Activated gamma-delta T cell treated with anti-CD3 and anti-CD28 coated beads, Interleukin-2, amount 50 U/mL, for 16 hours (primary cell): Measurements from ENCODE around the gene MBP.
"Not testable (repeated sequence)": the region's sequence is repeated elsewhere in the genome, so short reads cannot be mapped to it uniquely, and the experiment has no call there.

Source experiments
- DNase-seq: peaks from one replicate; pipeline ENCODE4 v3.0.0-alpha.2; 2020; ENCODE audit warnings: low read depth

The MBP gene

DNA sequence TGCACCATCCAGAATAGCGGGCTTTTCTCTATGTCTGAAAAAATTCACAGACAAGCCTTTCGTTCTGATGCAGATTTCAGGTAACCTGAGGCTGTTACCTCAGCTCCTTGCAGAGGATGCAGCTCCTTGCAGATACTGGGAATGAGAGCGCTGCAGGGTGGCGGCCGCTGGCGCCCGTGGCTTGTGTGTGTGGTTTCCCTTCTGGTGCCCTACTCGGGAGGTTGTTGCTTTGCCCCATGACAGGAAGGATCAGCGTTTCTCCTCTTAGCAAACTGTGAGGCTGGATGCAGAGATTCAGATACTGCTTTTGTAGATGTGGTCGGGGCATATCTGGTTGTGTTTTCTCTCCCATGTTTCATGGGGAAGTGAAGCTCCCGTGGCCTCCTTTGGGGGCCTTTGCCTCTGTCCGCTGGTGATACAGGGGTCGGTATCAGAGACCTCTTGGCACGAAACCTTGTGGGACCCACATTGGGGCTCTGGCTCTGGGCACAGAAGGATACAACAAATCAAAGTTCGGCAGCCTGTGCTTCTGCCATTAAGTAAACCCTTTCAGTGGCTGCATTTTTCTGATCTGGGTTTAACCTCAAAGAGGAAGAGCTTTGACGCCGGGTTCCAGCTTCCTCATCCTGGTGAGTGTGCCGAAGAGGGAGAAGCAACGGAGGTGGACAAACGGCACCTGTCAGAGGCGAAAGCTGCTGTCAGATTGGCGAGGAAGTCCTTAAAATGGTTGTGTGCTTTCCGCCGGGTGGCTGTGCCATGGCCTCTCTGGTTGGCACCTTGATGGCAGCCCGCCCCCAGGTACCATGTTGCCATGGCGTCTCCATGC is 127.8 kb downstream of the MBP start:
- no peak for DNase-seq

DNA sequence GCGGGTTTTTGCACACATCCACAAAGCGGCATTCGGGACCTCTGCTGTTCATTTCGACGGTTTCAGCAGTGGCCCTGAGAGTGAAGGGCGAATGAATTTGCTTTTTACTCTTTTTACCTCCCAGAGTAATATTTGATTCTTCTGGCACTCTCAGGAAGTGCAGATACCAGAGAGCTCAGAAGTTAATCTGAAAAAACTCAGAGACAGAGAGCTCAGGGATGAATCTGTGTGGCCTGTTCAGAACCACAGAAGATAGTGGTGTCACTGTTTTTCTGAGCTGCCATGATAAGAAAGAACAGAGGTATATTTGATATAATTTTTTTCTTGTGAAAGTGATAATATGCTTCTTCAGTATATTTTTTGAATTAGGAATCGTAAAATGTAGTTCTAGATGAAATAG is 129.3 kb downstream of the MBP start:
- DNase-seq, result no peak

DNA sequence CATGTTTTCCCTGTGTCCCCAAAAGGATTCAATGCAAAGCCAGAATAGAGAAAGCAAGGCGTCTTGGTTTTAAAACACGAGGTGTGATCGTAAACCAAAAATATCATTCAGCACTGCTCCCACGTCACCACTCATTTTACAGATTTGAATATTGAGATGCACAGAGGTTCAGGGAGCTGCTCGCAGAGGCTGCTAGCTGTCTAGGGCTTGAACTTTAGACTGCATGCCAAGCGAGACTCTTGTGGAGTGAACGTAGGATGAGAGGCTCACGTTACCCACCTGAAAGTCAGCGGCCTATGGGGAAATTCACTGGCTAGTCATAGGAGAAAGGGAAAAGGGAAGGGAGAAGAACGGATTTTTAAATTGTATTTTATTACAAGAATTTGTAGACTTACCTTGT is 130.1 kb downstream of the MBP start:
- no peak for DNase-seq

DNA sequence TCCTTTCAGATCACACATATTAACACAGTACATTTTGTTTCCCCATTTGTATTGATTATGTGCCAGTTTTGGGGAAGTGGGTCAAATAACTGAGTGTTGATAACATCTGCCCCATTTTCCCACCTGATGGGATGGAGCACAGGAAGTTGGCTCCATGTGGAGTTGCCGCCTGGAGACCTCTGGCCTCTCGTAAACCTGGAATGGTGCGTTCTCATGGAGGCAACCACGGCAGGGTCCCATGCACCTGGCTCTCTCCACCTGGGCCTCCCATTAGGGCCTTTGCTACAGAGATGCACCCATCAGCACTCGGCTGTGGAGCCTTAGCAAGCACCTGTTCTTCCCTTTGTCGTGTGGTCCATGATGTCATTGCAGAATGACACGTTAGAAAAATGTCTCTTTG is 130.6 kb downstream of the MBP start:
- DNase-seq, result no peak

DNA sequence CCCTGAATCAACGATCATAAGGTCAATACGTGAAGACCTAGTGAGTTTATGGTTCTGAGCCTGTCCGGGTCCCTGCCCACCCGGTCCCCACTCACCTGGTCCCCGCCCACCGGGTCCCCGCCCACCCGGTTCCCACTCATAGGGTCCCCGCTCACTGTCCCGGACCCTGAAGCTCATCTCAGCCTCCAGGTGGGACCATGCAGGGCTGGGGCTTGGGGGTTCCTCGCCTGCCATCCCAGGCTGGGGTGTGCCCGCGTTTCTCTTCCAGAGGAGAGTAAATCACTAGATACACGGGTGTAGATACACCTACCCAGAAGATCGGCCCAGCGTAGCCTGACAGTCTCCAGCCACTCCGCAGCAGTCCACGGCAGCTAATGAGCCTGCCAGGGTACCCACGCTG is 131.5 kb downstream of the MBP start:
- DNase-seq, result no peak

DNA sequence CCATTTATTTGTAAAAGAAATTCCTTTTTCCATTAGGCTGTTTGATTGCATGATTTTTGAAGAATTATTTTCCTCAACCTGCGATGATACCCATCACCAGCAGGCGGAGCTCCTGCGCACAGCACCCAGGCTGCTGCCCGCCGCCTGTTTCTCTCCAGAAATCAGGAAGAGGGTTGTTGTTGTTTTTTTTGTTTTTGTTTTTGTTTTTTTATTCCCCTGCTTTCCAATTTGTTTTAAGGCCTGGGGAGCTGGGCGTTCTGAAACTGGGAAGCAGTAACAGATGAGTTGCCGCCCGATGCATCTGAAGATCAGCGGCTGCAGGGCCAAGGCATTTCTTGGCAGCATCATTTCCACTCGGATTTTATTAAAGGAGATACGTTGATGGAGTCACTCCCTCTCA is 132.1 kb downstream of the MBP start:
- DNase-seq, result peak; percentile 19

DNA sequence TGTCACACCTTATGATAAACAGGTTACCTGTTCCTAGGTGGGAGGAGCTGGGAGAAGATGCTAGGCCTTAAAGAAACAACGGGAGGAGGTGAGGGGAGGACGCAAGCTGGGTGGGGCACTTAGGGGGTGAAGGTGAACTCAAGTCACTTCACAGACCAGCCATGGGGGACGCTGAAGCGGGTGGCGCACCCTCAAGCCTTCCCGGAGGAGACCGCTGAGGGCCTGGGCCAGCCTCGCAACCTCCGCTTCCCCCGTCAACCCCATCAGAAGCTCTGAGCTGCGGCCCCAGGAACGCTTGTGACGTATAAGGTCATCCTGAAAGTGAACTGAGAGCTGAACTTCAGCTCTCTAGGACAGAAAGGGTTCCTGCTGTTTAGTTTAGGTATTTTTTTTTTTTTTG is 133.5 kb downstream of the MBP start:
- DNase-seq, result no peak

DNA sequence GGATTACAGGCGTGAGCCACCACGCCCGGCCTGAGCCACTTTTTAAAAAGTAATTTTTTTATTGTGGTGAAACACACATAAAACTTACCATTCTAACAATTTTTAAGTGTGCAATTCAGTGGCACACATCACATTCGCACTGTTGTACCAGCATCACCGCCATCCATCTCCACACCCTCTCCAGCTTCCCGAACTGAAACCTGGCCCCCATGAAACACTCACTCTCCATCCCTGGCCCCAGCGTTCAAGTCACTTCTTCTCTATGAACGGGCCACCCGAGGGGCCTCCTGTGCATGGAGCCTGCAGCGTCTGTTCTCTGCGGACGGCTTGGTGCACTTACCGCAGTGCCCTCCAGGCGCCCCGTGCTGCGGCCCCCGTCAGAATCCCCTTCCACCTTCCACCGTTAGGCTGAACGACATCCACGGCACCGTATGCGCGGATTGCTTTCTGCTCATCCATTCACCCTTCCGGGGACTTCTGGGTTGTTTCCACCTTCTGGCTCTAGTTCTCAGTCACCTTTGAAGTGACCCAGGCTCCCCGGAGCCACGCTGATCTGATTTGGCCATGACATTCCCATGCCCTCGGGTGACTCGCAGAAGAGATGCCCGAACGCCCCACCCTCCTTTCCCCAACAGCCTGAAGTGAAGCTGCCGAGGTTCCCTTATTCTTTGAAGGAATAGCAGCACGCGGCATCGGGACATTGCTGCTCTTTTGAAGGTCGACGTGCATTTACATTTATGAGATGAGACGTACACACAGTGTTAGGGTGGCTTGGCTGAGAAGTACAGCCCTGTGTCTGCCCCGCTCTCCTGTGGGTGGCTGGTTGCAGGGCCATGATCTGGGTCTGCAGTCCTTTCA is 134.4 kb downstream of the MBP start:
- no peak for DNase-seq

DNA sequence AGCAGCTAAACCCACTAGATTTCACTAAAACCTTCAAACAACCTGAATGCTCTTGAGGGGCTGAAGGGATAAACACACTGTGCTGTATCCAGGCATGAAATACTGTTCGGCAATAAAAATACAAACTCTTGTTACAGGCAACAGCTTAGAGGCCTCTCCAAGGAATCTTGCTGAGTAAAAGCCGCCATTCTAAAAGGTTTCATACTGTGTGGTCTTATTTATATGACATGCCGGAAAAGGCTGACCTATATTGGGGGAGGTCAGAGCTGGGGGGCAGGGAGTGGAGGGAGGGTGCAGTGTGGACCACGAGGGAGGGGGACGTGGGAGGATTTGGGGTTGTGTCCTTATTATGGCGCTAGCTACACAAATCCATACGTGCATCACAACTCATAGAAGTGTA is 136.2 kb downstream of the MBP start:
- DNase-seq, result no peak

DNA sequence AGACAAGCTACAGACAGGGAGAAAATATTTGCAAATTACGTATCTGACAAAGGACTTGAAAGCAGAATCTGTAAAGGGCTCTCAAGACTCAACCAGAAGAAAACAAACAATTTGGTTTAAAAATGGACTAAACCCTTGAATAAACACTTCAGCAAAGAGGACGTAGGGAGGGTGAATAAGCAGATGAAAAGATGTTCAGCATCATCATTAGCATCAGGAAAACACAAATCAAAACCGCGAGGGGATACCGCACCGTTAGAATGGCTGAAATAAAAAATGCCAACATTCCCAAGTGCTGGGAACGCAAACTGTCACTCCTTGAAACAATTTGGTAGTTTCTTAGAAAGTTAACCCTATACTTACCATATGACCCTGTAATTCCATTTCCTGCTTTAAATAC is 136.7 kb downstream of the MBP start:
- DNase-seq, result no peak

DNA sequence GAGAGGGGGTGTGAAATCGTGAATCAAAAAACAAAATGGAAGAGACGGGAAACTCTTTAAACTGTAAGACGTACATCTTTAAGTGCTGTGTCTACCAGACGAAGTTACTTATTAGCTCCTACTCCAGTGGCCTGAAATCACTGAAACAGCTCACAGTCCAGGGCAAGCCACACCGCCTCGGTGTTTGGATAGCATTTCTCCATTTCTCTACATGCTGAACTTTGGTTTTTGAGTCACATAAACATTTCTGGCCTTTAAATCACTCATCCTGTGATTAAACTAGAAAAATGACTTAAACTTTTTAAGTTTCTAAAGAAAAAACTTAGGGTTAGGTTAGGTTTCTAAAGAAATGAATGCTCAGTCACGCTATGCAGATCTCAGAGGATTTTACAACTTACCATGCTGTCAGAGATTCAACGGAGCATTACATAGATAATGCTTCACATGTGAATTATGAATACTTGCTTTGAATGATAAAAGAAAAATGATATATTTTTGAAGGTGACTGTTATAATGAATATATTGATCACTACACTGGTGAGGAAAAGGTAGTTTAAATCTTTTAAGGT is 138.4 kb downstream of the MBP start:
- no peak for DNase-seq

DNA sequence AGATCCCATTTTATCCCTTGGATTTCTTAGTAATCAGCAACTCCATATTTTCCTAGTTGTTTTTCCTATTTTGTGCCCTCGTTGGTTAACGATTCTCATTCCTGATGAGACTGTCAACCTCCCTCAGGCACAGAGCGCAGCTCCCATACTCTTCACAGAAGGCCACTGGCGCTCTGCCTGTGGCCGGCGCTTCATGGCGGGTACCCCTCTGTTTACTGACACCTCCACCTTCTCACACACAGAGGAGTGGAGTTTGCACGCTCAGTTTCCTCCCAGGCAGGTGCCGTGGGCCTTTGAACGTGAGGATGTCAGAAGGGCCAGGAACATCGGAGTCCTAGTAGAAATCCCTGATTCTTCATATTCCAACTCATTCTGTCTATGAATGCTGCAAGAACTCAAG is 139.0 kb downstream of the MBP start:
- no peak for DNase-seq

DNA sequence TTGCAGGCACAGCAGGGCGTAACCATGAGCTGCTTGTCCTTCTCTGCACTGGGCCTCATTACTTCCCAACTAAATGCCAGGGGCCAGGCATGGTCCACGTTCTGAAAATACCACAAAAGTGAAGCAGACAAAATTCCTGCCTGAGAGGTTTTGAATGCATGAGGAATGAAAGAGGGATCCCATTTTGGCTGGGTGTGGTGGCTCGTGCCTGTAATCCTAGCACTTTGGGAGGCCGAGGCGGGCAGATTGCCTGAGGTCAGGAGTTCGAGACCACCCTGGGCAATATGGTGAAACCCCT is 139.5 kb downstream of the MBP start:
- no peak for DNase-seq

DNA sequence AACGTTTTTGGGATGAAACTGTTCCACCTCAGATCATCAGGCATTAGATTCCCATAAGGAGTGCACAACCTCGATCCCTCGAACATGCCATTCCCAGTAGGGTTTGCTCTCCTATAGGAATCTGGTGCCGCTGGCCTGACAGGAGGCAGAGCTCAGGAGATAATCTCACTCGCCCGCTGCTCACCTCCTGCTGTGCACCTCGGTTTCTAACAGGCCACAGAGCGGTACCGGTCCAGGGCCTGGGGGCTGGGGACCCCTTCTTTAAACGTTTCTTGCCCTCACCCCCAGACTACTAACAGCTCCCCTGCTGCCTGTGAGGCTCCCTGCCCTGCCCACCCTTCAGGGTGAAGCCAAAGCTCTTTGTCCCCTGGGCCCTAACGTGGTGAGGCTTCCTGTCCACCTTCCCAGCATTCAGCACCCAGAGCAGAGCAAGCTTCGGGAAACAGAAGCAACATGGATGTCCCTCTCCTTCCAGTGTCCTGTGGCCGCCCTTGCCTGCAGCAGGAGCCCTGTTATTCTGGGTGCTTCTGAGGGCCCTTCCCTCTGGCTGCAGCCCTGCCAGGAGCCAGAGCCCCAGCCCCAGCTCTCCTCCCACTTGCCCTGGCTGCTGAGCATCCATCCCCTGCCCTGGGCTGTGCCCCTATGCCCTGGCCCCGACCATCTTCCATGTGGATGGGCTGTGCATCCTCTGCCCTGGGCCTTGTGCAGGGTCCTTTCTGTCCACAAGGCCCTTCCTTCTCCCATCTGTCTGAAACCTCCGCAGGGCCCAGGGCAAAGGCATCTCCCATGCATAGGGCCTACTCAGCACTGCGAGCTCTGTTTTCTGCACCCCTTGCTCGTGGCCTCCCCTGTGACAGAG is 140.1 kb downstream of the MBP start:
- no peak for DNase-seq

DNA sequence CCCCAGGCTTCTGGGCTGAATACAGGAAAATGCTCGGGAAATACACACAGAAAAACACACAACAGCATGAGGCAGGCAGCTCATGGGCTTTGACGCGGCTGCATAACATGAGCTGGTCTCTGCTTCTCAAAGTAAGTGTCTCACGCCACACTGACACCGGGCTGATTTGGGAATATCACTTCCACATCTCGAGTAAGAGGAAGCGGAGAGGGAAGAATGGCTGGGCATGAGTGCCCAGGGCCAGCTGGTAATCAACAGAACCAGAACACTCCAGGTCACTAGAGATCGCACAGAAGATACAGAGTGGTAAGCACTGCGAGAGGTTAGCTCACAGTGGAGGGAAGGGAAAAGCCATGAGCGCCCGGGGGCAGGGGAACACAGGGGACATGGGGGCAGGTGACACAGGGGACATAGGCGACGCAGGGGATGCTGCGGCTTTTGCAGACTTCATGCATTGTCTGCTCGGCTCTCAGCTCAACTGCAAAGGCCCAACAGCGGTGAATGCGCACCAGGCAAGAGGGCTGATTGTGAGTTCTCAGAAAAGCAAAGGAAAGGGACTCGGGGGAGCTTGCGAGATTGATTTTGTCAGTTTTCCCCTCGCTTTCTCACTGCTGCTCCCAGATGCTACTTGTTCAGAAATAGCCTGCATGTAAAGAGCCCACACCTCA is 141.4 kb downstream of the MBP start:
- no peak for DNase-seq

DNA sequence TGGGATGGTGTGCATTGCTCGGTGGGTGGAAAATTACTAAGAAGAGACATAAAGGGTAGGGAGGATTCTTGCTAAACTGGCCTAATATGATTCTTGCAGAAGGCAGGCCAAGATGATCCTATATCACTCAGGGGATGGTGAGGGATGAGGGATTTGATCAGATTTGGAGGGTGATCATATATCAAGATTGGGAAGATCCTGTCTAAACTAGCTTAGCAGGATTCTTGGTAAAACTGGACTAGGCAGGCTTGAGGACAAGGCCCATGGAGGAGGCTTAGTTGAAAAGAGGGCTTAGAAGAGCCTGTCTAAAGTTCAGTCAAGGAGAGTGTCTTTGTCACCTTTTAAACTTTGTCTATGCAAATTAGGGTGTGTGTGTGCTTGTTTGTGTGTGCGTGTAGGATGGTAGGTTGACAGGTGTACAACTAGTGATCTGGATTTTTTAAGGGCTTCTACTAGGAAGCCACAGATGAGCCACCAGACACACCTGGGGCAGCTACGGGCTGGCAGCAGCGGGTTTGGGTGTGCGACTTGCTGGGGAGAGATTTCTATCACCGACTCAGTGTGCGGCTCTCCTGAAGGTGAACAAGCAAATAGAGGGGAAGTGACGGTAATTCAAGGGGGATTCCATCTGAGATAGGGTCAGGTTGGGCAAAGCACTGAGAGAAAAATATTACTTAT is 142.1 kb downstream of the MBP start:
- not testable (repeated sequence) for DNase-seq

DNA sequence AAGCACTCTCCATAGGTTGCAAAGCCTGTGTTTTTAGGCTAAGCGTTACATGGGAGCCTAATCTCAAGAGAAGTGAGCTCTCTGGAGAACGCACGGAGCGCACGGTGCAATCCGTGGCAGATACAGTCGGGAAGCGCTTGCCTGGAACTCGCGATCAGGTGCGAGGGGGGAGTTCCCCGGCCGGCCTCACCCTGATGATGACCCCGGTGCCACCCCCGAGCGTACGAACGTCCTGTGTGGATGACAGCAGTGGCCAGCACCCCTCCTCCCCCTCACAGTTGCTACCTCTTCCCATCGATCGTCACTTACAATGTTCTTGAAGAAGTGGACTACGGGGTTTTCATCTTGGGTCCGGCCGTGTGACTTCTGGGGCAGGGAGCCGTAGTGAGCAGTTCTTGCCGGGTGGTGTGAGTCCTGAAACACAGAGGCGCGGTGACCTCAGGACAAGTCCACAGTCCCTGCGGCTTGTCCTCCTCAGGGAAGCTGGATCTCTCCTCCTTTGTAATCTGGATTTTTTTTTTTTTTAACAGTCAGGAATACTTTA is 142.9 kb downstream of the MBP start:
- DNase-seq, result no peak

DNA sequence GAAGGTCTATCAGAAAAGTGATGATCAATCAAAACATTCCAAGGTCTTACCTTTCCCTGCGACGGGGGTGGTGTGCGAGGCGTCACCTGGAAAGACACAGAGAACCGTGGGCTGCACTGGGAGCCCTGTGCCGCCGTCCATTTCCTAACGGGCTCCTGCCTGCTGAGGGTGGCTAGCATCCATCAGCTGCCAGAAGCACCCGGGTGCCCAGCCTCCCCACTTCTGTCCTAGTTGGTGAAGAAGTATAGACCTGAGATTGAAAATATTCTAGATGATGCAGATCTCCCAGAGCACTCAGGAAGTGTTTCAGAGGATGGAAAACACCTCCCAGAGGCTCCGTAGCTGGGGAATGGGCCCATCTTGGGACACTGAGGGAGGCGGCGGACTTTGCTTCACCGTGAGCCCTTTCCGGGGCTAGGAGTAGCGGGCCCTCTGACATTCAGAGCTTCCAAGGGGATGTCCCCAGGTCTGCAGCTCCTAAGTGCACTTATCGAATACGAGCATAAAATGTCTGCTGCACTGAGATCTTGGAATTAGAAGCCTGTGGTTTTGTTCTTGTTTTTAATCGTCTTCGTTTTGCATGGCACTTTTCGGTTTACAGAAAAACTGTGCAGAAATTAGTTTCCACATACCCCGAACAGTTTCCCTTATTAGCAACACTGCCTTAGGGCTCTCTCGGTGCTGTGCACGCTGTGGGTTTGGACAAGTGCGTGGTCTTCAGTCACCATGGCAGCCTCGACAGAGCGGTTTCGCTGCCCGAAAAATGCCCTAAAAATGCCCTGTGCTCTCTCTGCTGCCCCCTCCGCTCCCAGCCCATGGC is 143.5 kb downstream of the MBP start:
- DNase-seq, result no peak

DNA sequence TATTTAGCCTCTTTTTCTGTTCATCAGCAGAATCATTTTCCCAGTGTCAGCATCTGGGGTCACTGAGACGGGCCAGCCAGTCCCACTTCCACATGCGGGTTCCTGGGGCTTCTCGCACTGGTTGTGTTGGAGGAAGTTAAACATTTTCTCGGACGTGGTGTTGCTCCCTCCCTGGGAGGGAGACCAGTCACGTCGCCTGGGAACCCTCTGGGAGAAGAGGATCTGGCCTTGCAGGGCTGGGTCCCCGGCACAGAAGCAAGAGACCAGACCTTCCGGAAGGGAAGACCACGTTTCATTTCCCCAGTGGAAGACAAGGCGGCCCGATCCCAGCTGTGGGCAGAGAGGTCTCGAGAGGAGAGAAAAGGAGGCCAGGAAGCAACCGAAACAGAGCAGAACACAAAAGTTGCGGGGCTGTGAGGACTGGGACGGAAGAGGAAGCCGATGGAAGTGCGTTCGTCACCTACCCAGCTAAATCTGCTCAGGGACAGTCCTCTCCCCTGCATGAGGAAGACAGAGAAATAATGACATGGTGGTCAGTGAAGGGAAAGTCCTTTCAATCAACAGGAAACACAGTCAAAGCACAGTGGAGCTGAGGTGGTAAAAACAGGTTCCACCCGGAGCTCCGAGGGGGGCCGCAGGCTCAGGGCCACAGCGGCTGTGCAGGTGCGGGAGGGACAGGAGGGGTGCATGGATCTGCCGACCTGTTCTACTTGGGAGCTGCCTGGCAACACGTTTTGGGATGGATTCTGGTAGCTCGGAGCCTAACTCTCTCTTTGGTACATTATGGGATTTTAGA is 144.4 kb downstream of the MBP start:
- DNase-seq, result no peak
